ENCODE measurements around the gene PKP2. TPM values are rescaled to one million over a fixed set of nuclear protein-coding genes. Genes with fewer than 3 reads are reported as not detected.

Gene PKP2
- total and polyA plus RNA-seq, 7 donors: 0.71 to 45.2 (median 4.2) TPM

DNA sequence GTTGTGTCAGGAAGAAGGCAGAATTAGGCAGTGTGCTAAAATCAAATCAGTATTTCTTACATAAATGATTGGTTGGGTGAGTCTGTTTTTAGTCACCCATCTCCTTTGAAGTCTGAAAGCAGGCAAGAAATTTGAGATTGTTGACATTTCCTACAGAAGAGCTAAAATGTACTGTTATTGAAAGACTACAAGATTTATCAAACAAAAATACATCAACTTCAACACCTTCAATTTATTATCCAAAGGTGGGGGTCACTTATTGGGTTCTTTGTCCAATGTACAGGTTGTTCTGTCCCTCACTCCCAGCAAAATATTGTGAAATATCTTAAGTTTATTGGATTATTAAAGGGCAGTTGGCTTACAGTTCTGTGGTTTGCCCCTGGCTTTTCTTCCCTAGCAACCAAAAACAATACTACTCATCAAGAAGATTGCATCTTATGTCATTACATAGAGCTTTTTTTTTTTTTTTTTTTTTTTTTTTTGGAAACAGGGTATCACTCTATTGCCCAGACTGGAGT lies 20.6 kb upstream of the PKP2 start:
- H3K4me3 ChIP-seq: no peak overlapping the region
- no peaks in the 10 kb centered on the region for H3K36me3 ChIP-seq
- DNase-seq: no peak
- no peaks in the 10 kb centered on the region for H3K27me3 ChIP-seq
- peaks cover 0 to 3% (median 0%) of the 10 kb centered on the region in 4 donors for H3K4me1 ChIP-seq
- no peak overlapping the region for H3K27ac ChIP-seq
- intact Hi-C loops (cut with DNase I): loop anchor here (5.0 kb wide), 1 partner anchor 160 kb away; the partner anchor contains the start of gene YARS2
- TF ChIP-seq, protein P1, sequence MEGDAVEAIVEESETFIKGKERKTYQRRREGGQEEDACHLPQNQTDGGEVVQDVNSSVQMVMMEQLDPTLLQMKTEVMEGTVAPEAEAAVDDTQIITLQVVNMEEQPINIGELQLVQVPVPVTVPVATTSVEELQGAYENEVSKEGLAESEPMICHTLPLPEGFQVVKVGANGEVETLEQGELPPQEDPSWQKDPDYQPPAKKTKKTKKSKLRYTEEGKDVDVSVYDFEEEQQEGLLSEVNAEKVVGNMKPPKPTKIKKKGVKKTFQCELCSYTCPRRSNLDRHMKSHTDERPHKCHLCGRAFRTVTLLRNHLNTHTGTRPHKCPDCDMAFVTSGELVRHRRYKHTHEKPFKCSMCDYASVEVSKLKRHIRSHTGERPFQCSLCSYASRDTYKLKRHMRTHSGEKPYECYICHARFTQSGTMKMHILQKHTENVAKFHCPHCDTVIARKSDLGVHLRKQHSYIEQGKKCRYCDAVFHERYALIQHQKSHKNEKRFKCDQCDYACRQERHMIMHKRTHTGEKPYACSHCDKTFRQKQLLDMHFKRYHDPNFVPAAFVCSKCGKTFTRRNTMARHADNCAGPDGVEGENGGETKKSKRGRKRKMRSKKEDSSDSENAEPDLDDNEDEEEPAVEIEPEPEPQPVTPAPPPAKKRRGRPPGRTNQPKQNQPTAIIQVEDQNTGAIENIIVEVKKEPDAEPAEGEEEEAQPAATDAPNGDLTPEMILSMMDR (IDR thresholded peaks at IDR 0.05): no peak
- TF ChIP-seq EP300 (IDR thresholded peaks at IDR 0.05): peak in 1 of 4 donors; percentile 19
- H3K9me3 ChIP-seq: no peaks in the 10 kb centered on the region

DNA sequence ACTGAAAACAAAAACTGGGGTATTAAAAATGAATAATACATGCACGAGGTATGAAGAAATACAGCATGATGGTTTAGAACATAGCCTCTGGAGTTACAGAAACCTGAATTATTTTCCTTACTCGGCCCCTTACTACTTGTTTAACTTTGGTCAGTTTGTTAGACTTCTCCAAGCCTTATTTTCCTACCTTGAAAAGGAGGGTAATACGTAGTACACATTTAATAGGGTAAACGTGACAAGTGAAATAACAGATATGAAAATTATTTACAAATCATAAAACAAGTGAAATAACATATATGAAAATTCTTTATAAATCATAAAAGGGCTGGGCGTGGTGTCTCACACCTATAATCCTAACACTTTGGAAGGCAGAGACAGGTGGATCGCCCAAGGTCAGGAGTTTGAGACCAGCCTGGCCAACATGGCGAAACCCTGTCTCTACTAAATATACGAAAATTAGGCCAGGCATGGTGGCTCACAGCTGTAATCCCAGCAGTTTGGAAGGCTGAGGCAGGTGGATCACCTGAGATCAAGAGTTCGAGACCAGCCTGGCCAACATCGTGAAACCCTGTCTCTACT lies 11.4 kb upstream of the PKP2 start:
- no peak for DNase-seq
- intact Hi-C loops (cut with DNase I): no loop called here
- TF ChIP-seq POLR2AphosphoS5 (IDR thresholded peaks at IDR 0.05) (no peak), EP300 (IDR thresholded peaks at IDR 0.05) (no peak), POLR2A (IDR thresholded peaks at IDR 0.05) (no peak)
- TF ChIP-seq, protein P1 (IDR thresholded peaks at IDR 0.05): no peak
- Histone ChIP-seq H3K9me3 (no peaks in the 10 kb centered on the region), H3K36me3 (no peaks in the 10 kb centered on the region), H3K27ac (no peak overlapping the region), H3K4me3 (no peak overlapping the region), H3K27me3 (no peaks in the 10 kb centered on the region), H3K4me1 (no peaks in the 10 kb centered on the region)
- WGBS, 2 donors: 29 to 75% methylated on average over 10 of the region's 10 CpGs

DNA sequence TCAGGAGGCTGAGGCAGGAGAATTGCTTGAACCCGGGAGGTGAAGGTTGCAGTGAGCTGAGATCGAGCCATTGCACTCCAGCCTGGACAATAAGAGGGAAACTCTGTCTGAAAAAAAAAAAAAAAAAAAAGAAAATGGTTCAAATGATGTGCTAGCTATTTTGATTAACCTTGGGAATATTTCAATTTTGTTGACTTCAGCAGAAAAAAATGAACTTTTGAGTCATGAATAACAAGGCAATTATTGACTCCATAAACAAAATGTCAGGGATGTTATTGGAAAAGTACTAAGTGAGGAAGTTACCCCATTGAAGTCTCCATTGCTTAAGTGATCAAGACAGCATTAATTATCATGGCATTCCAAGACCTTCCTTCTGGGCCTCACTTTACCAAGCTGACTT lies 10.6 kb upstream of the PKP2 start:
- Histone ChIP-seq H3K4me1 (no peaks in the 10 kb centered on the region), H3K36me3 (no peaks in the 10 kb centered on the region), H3K27ac (no peak overlapping the region), H3K27me3 (no peaks in the 10 kb centered on the region), H3K9me3 (no peaks in the 10 kb centered on the region), H3K4me3 (no peak overlapping the region)
- 16 to 64% methylated on average over 2 of the region's 2 CpGs for WGBS, 2 donors
- intact Hi-C loops (cut with DNase I): no loop called here
- DNase-seq: no peak
- TF ChIP-seq, protein P1 (IDR thresholded peaks at IDR 0.05): no peak
- TF ChIP-seq POLR2A (IDR thresholded peaks at IDR 0.05) (no peak), POLR2AphosphoS5 (IDR thresholded peaks at IDR 0.05) (no peak), EP300 (IDR thresholded peaks at IDR 0.05) (no peak)

DNA sequence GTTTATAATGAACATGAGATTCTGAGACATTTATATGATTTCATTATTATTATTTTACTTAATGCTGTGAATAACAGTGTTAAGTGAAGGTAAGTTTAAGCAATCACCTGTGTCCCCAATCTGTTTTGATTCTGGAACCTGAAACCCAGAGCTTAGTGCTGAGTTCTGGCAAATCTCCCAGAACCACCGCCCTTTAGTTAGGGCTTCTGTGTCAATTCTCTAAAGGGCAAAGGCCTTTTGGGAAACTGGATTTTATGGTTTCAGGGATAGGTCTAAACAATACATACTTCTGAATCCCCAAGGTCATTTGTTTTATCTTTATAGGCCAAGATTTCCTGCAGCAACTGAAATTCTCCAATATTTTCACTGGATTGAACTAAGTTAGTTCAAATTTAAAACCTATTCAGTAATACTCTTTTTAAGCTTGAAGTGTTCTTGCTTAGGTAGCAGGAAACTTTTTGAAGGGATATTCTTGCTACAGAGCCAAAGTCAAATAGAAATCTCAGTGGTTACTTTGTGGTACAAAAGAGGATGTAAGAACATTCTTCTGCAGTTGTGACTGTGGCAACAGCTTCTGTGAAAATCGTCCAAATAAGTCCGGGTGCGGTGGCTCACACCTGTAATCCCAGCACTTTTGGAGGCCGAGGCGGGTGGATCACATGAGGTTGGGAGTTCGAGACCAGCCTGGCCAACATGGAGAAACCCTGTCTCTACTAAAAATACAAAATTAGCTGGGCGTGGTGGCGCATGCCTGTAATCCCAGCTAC lies 10.0 kb upstream of the PKP2 start:
- Histone ChIP-seq H3K9me3 (no peaks in the 10 kb centered on the region), H3K27me3 (no peaks in the 10 kb centered on the region), H3K27ac (no peak overlapping the region), H3K4me3 (no peak overlapping the region), H3K36me3 (no peaks in the 10 kb centered on the region), H3K4me1 (no peaks in the 10 kb centered on the region)
- no peak for DNase-seq
- WGBS, 2 donors: 10 to 43% methylated on average over 9 of the region's 9 CpGs
- no peak for TF ChIP-seq POLR2AphosphoS5 (IDR thresholded peaks at IDR 0.05)
- no peak for TF ChIP-seq EP300 (IDR thresholded peaks at IDR 0.05)
- TF ChIP-seq, protein P1 (IDR thresholded peaks at IDR 0.05): no peak
- TF ChIP-seq POLR2A (IDR thresholded peaks at IDR 0.05): no peak
- intact Hi-C loops (cut with DNase I): no loop called here
